ENCODE data around the gene TENT5C. TPM values are rescaled to one million over a fixed set of nuclear protein-coding genes. Genes with fewer than 3 reads are reported as not detected.

The TENT5C gene
- total RNA-seq, 1 experiment from 2014 or later: not detected

- no peak for TF ChIP-seq CTCF (IDR thresholded peaks at IDR 0.05; ENCODE audit: unreplicated experiment)
- ChIA-PET POLR2A (no interaction called here), CTCF (interaction anchor here (1.1 to 1.9 kb wide), 2 partner anchors 88 to 132 kb away, joined by 3 to 12 read pairs; no protein-coding TSS in a partner anchor)
- intact Hi-C loops (cut with micrococcal nuclease): no loop called here
- no peaks in the 10 kb centered on the region for H3K4me1 Mint-ChIP-seq (ENCODE audit: insufficient read depth, unreplicated experiment)
- H3K36me3 Mint-ChIP-seq (ENCODE audit: insufficient read depth, unreplicated experiment): no peaks in the 10 kb centered on the region
- no peak overlapping the region for H3K4me3 Mint-ChIP-seq (ENCODE audit: unreplicated experiment)
- DNase-seq (ENCODE audit: unreplicated experiment): no peak
- BruUV-seq (replicated peaks): no TSS peak
- no peak overlapping the region for H3K27ac Mint-ChIP-seq (ENCODE audit: low read depth, unreplicated experiment)
- H3K9me3 Mint-ChIP-seq (ENCODE audit: unreplicated experiment): no peaks in the 10 kb centered on the region
- H3K27me3 Mint-ChIP-seq (ENCODE audit: insufficient read depth, unreplicated experiment): no peaks in the 10 kb centered on the region
Measured at GRCh38 chr1:117622726-117623125, 16.9 kb downstream of the TENT5C start.

- ChIA-PET CTCF (interaction anchor here (1.1 to 1.9 kb wide), 2 partner anchors 88 to 131 kb away, joined by 3 to 12 read pairs; no protein-coding TSS in a partner anchor), POLR2A (no interaction called here)
- Mint-ChIP-seq H3K36me3 (ENCODE audit: insufficient read depth, unreplicated experiment) (no peaks in the 10 kb centered on the region), H3K27me3 (ENCODE audit: insufficient read depth, unreplicated experiment) (no peaks in the 10 kb centered on the region), H3K4me1 (ENCODE audit: insufficient read depth, unreplicated experiment) (no peaks in the 10 kb centered on the region), H3K9me3 (ENCODE audit: unreplicated experiment) (no peaks in the 10 kb centered on the region), H3K27ac (ENCODE audit: low read depth, unreplicated experiment) (no peak overlapping the region), H3K4me3 (ENCODE audit: unreplicated experiment) (no peak overlapping the region)
- TF ChIP-seq CTCF (IDR thresholded peaks at IDR 0.05; ENCODE audit: unreplicated experiment): no peak
- intact Hi-C loops (cut with micrococcal nuclease): no loop called here
- no TSS peak for BruUV-seq (replicated peaks)
- DNase-seq (ENCODE audit: unreplicated experiment): no peak
Measured at GRCh38 chr1:117623141-117623540, 17.3 kb downstream of the TENT5C start.

GRCh38 chr1:117623698-117624097, 17.9 kb downstream of the TENT5C start:
- H3K27me3 Mint-ChIP-seq (ENCODE audit: insufficient read depth, unreplicated experiment): peaks cover 5% of the 10 kb centered on the region
- H3K27ac Mint-ChIP-seq (ENCODE audit: low read depth, unreplicated experiment): no peak overlapping the region
- no peaks in the 10 kb centered on the region for H3K9me3 Mint-ChIP-seq (ENCODE audit: unreplicated experiment)
- H3K4me1 Mint-ChIP-seq (ENCODE audit: insufficient read depth, unreplicated experiment): no peaks in the 10 kb centered on the region
- intact Hi-C loops (cut with micrococcal nuclease): no loop called here
- no TSS peak for BruUV-seq (replicated peaks)
- CTCF ChIA-PET: interaction anchor here (1.1 to 2.4 kb wide), 3 partner anchors 89 to 131 kb away, joined by 3 to 12 read pairs (median 8); no protein-coding TSS in a partner anchor
- no peak for DNase-seq (ENCODE audit: unreplicated experiment)
- POLR2A ChIA-PET: no interaction called here
- no peak for TF ChIP-seq CTCF (IDR thresholded peaks at IDR 0.05; ENCODE audit: unreplicated experiment)
- no peak overlapping the region for H3K4me3 Mint-ChIP-seq (ENCODE audit: unreplicated experiment)
- H3K36me3 Mint-ChIP-seq (ENCODE audit: insufficient read depth, unreplicated experiment): no peaks in the 10 kb centered on the region

GRCh38 chr1:117627546-117628130, 21.8 kb downstream of the TENT5C start:
- BruUV-seq (replicated peaks): no TSS peak
- peaks cover 16% of the 10 kb centered on the region for H3K27me3 Mint-ChIP-seq (ENCODE audit: insufficient read depth, unreplicated experiment)
- TF ChIP-seq CTCF (IDR thresholded peaks at IDR 0.05; ENCODE audit: unreplicated experiment): no peak
- ChIA-PET CTCF (interaction anchor here (0.7 to 1.4 kb wide), 4 partner anchors 16 to 216 kb away, joined by 3 to 5 read pairs (median 3); no protein-coding TSS in a partner anchor), POLR2A (interaction anchor here (1.0 kb wide), 1 partner anchor 77 kb away, joined by 3 read pairs; no protein-coding TSS in a partner anchor)
- H3K4me3 Mint-ChIP-seq (ENCODE audit: unreplicated experiment): no peak overlapping the region
- no peak for DNase-seq (ENCODE audit: unreplicated experiment)
- H3K4me1 Mint-ChIP-seq (ENCODE audit: insufficient read depth, unreplicated experiment): no peaks in the 10 kb centered on the region
- H3K27ac Mint-ChIP-seq (ENCODE audit: low read depth, unreplicated experiment): no peak overlapping the region
- H3K9me3 Mint-ChIP-seq (ENCODE audit: unreplicated experiment): no peaks in the 10 kb centered on the region
- intact Hi-C loops (cut with micrococcal nuclease): no loop called here
- H3K36me3 Mint-ChIP-seq (ENCODE audit: insufficient read depth, unreplicated experiment): no peaks in the 10 kb centered on the region
